Islet precursor cell (in vitro differentiated cells): ENCODE data around the gene SCMH1.
"Not testable (repeated sequence)": the region's sequence is repeated elsewhere in the genome, so short reads cannot be mapped to it uniquely, and the experiment has no call there.

Experiments used
- DNase-seq: peaks from one replicate; pipeline ENCODE4 v3.0.0-alpha.2; 2018

SCMH1 gene

GRCh38 chr1:41200728-41201127 lies 41.4 kb downstream of the SCMH1 start:
- no peak for DNase-seq

- DNase-seq, result no peak
Observed at GRCh38 chr1:41199375-41199774, 42.7 kb downstream of the SCMH1 start.

- no peak for DNase-seq
Observed at GRCh38 chr1:41192456-41193178, 49.5 kb downstream of the SCMH1 start.

- no peak for DNase-seq
Observed at GRCh38 chr1:41184446-41184845, 57.7 kb downstream of the SCMH1 start.

- DNase-seq, result not testable (repeated sequence)
Observed at GRCh38 chr1:41178230-41178629, 63.9 kb downstream of the SCMH1 start.

- no peak for DNase-seq
Observed at GRCh38 chr1:41175546-41175945, 66.6 kb downstream of the SCMH1 start.

GRCh38 chr1:41174170-41174569 lies 67.9 kb downstream of the SCMH1 start:
- DNase-seq, result no peak

- no peak for DNase-seq
Observed at GRCh38 chr1:41173651-41174050, 68.5 kb downstream of the SCMH1 start.

- no peak for DNase-seq
Observed at GRCh38 chr1:41171266-41171874, 70.7 kb downstream of the SCMH1 start.

- DNase-seq, result no peak
Observed at GRCh38 chr1:41169799-41170180, 72.3 kb downstream of the SCMH1 start.

- DNase-seq, result no peak
Observed at GRCh38 chr1:41169066-41169798, 72.9 kb downstream of the SCMH1 start.

- DNase-seq, result no peak
Observed at GRCh38 chr1:41167667-41168066, 74.4 kb downstream of the SCMH1 start.

- DNase-seq, result no peak
Observed at GRCh38 chr1:41164727-41165126, 77.4 kb downstream of the SCMH1 start.

- DNase-seq, result no peak
Observed at GRCh38 chr1:41162441-41162840, 79.7 kb downstream of the SCMH1 start.

- no peak for DNase-seq
Observed at GRCh38 chr1:41161846-41162245, 80.3 kb downstream of the SCMH1 start.

- no peak for DNase-seq
Observed at GRCh38 chr1:41160498-41161110, 81.5 kb downstream of the SCMH1 start.

GRCh38 chr1:41158966-41159365 lies 83.1 kb downstream of the SCMH1 start:
- no peak for DNase-seq

GRCh38 chr1:41158147-41158875 lies 83.8 kb downstream of the SCMH1 start:
- no peak for DNase-seq

GRCh38 chr1:41155105-41155504 lies 87.0 kb downstream of the SCMH1 start:
- no peak for DNase-seq

GRCh38 chr1:41153750-41154274 lies 88.3 kb downstream of the SCMH1 start:
- DNase-seq, result no peak

- no peak for DNase-seq
Observed at GRCh38 chr1:41152622-41153044, 89.5 kb downstream of the SCMH1 start.

GRCh38 chr1:41151846-41152245 lies 90.3 kb downstream of the SCMH1 start:
- DNase-seq, result no peak

GRCh38 chr1:41149570-41149969 lies 92.5 kb downstream of the SCMH1 start:
- no peak for DNase-seq
